CD4-positive, alpha-beta T cell treated with Interleukin-2 at 100 ng/mL for 4 hours (primary cell): ENCODE measurements around the gene ADH5.
"Not testable (repeated sequence)": the region's sequence is repeated elsewhere in the genome, so short reads cannot be mapped to it uniquely, and the experiment has no call there.

Experiments used
- DNase-seq: peaks from one replicate; pipeline ENCODE4 v3.0.0-alpha.2; 2020; ENCODE audit warnings: low spot score

Gene ADH5

GRCh38 chr4:99088481-99089365 lies at the start of gene ADH5:
ADH5 (minus strand) TSS chr4:99088788; CDS start chr4:99088700, 88 bp downstream.
- peak; percentile 85 for DNase-seq

- no peak for DNase-seq
Measured at GRCh38 chr4:99136329-99136728, 47.7 kb upstream of the ADH5 start.

- DNase-seq: no peak
Measured at GRCh38 chr4:99135541-99136162, 47.1 kb upstream of the ADH5 start.

GRCh38 chr4:99134586-99134985 lies 46.0 kb upstream of the ADH5 start:
- DNase-seq: no peak

- no peak for DNase-seq
Measured at GRCh38 chr4:99131378-99131777, 42.8 kb upstream of the ADH5 start.

GRCh38 chr4:99126376-99126775 lies 37.8 kb upstream of the ADH5 start:
- no peak for DNase-seq

- no peak for DNase-seq
Measured at GRCh38 chr4:99121008-99121407, 32.4 kb upstream of the ADH5 start.

- DNase-seq: no peak
Measured at GRCh38 chr4:99120501-99120900, 31.9 kb upstream of the ADH5 start.

- no peak for DNase-seq
Measured at GRCh38 chr4:99117876-99118693, 29.5 kb upstream of the ADH5 start.

- DNase-seq: not testable (repeated sequence)
Measured at GRCh38 chr4:99117122-99117841, 28.7 kb upstream of the ADH5 start.

GRCh38 chr4:99109286-99109685 lies 20.7 kb upstream of the ADH5 start:
- DNase-seq: not testable (repeated sequence)

- DNase-seq: no peak
Measured at GRCh38 chr4:99104153-99104552, 15.6 kb upstream of the ADH5 start.

GRCh38 chr4:99103166-99103565 lies 14.6 kb upstream of the ADH5 start:
- no peak for DNase-seq

- no peak for DNase-seq
Measured at GRCh38 chr4:99102634-99103033, 14.0 kb upstream of the ADH5 start.

GRCh38 chr4:99100876-99101275 lies 12.3 kb upstream of the ADH5 start:
- DNase-seq: no peak

- DNase-seq: not testable (repeated sequence)
Measured at GRCh38 chr4:99099814-99100213, 11.2 kb upstream of the ADH5 start.

- DNase-seq: no peak
Measured at GRCh38 chr4:99099311-99099710, 10.7 kb upstream of the ADH5 start.

- DNase-seq: not testable (repeated sequence)
Measured at GRCh38 chr4:99091841-99092240, 3.3 kb upstream of the ADH5 start.

GRCh38 chr4:99091216-99091575 lies 2.6 kb upstream of the ADH5 start:
- no peak for DNase-seq

- DNase-seq: no peak
Measured at GRCh38 chr4:99090481-99091215, 2.1 kb upstream of the ADH5 start.

- DNase-seq: peak; percentile 18
Measured at GRCh38 chr4:99088023-99088449, 552 bp downstream of the ADH5 start.
